Ishikawa (cell line): Measurements from ENCODE around the gene C14orf93.

Source experiments
- CEBPB ChIP-seq: IDR thresholded peaks from 2 replicates; pipeline ENCODE4 v1.6.1; 2012
- CREB1 ChIP-seq: IDR thresholded peaks from 2 replicates; pipeline ENCODE4 v1.6.1; 2012; ENCODE audit warnings: low read depth
- EGR1 ChIP-seq: IDR thresholded peaks from 2 replicates; pipeline ENCODE4 v1.6.1; 2012
- EP300 ChIP-seq: IDR thresholded peaks from 2 replicates; pipeline ENCODE4 v1.6.1; 2012; ENCODE audit warnings: borderline replicate concordance
- FOXM1 ChIP-seq: IDR thresholded peaks from 2 replicates; pipeline ENCODE4 v1.6.1; 2012; ENCODE audit warnings: low read depth, borderline replicate concordance
- NFIC ChIP-seq: IDR thresholded peaks from 2 replicates; pipeline ENCODE4 v1.6.1; 2012
- RAD21 ChIP-seq: IDR thresholded peaks from 2 replicates; pipeline ENCODE4 v1.6.1; 2012; ENCODE audit warnings: low read depth
- TAF1 ChIP-seq: IDR thresholded peaks from 2 replicates; pipeline ENCODE4 v1.6.1; 2012; ENCODE audit warnings: low read depth, mild to moderate bottlenecking
- TCF12 ChIP-seq: IDR thresholded peaks from 2 replicates; pipeline ENCODE4 v1.6.1; 2012; ENCODE audit warnings: low read depth
- YY1 ChIP-seq: IDR thresholded peaks from 2 replicates; pipeline ENCODE4 v1.6.1; 2012; ENCODE audit warnings: low read depth
- ZBTB7A ChIP-seq: IDR thresholded peaks from 2 replicates; pipeline ENCODE4 v1.6.1; 2012; ENCODE audit warnings: low read depth
- TF ChIP-seq, protein P1 (sequence below): IDR thresholded peaks from 2 replicates; pipeline ENCODE4 v1.6.1; 2012
- TF ChIP-seq, protein P2 (sequence below): IDR thresholded peaks from 2 replicates; pipeline ENCODE4 v1.6.1; 2012; ENCODE audit warnings: low read depth, mild to moderate bottlenecking

DNA sequence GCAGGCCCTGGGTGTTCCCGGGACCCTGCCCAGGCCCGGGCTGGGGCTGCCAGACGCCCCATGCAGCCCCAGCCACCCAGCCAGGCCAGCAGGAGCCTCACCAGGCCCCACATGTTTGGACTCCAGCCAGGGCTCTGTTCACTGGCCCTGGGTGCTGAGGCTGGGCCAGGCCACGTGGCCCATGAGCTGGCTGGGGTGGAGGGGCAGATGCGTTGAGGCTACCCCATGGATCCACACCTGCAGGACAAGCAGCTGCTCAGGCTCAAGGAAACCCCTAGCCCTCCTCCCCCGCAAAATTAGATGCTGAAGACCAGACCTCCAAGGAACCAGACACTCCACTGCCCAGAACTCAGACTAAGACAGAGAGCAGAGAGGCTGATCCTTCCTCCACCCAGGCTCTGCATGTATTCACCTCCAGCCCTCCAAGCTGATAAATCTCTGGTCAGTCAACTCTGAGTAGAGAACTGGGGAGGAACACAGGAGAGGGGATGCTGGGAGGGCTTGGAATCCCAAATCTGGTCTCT is 45.7 kb upstream of the C14orf93 start:
- TF ChIP-seq RAD21 (no peak), EP300 (no peak), YY1 (no peak), CREB1 (no peak), FOXM1 (no peak), CEBPB (no peak), EGR1 (no peak), TAF1 (no peak), ZBTB7A (0 out of 2 replicates have a peak, but pooled peaks have one; percentile 14), TCF12 (no peak), NFIC (peak; percentile 50)
- TF ChIP-seq, protein P1, sequence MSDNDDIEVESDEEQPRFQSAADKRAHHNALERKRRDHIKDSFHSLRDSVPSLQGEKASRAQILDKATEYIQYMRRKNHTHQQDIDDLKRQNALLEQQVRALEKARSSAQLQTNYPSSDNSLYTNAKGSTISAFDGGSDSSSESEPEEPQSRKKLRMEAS = peak; percentile 79
- TF ChIP-seq, protein P2, sequence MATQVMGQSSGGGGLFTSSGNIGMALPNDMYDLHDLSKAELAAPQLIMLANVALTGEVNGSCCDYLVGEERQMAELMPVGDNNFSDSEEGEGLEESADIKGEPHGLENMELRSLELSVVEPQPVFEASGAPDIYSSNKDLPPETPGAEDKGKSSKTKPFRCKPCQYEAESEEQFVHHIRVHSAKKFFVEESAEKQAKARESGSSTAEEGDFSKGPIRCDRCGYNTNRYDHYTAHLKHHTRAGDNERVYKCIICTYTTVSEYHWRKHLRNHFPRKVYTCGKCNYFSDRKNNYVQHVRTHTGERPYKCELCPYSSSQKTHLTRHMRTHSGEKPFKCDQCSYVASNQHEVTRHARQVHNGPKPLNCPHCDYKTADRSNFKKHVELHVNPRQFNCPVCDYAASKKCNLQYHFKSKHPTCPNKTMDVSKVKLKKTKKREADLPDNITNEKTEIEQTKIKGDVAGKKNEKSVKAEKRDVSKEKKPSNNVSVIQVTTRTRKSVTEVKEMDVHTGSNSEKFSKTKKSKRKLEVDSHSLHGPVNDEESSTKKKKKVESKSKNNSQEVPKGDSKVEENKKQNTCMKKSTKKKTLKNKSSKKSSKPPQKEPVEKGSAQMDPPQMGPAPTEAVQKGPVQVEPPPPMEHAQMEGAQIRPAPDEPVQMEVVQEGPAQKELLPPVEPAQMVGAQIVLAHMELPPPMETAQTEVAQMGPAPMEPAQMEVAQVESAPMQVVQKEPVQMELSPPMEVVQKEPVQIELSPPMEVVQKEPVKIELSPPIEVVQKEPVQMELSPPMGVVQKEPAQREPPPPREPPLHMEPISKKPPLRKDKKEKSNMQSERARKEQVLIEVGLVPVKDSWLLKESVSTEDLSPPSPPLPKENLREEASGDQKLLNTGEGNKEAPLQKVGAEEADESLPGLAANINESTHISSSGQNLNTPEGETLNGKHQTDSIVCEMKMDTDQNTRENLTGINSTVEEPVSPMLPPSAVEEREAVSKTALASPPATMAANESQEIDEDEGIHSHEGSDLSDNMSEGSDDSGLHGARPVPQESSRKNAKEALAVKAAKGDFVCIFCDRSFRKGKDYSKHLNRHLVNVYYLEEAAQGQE = peak; percentile 48; the same call in 1 of the 2 replicates
